Measurements from ENCODE around the gene PHKA1.
"Not testable (repeated sequence)": the region's sequence is repeated elsewhere in the genome, so short reads cannot be mapped to it uniquely, and the experiment has no call there.

Gene PHKA1

GRCh38 chrX:72572248-72573157, 141.6 kb downstream of the PHKA1 start, which contains the start of gene HDAC8:
Gene HDAC8 (minus strand): TSS chrX:72572843. CDS start chrX:72572761, 82 bp downstream.
- peak; percentile 70 for DNase-seq (ENCODE audit: low spot score)

GRCh38 chrX:72569786-72570185, 144.3 kb downstream of the PHKA1 start:
- DNase-seq (ENCODE audit: low spot score), result no peak

- no peak for DNase-seq (ENCODE audit: low spot score)
Observed at GRCh38 chrX:72568406-72569092, 145.6 kb downstream of the PHKA1 start.

GRCh38 chrX:72566448-72566847, 147.7 kb downstream of the PHKA1 start:
- DNase-seq (ENCODE audit: low spot score), result no peak

- DNase-seq (ENCODE audit: low spot score), result not testable (repeated sequence)
Observed at GRCh38 chrX:72559655-72560054, 154.5 kb downstream of the PHKA1 start.

- DNase-seq (ENCODE audit: low spot score), result no peak
Observed at GRCh38 chrX:72554448-72555140, 159.5 kb downstream of the PHKA1 start.

GRCh38 chrX:72552443-72552842, 161.7 kb downstream of the PHKA1 start:
- DNase-seq (ENCODE audit: low spot score), result not testable (repeated sequence)

- no peak for DNase-seq (ENCODE audit: low spot score)
Observed at GRCh38 chrX:72545990-72546389, 168.1 kb downstream of the PHKA1 start.

GRCh38 chrX:72540318-72540717, 173.8 kb downstream of the PHKA1 start:
- DNase-seq (ENCODE audit: low spot score), result no peak

- DNase-seq (ENCODE audit: low spot score), result peak; percentile 29
Observed at GRCh38 chrX:72539822-72540221, 174.3 kb downstream of the PHKA1 start.

- DNase-seq (ENCODE audit: low spot score), result no peak
Observed at GRCh38 chrX:72536542-72536941, 177.6 kb downstream of the PHKA1 start.

- DNase-seq (ENCODE audit: low spot score), result no peak
Observed at GRCh38 chrX:72532366-72532765, 181.7 kb downstream of the PHKA1 start.
